Astrocyte of the spinal cord (primary cell): ENCODE measurements around the gene CACNB4.
"Not testable (repeated sequence)": the region's sequence is repeated elsewhere in the genome, so short reads cannot be mapped to it uniquely, and the experiment has no call there.

Source experiments
- DNase-seq: peaks from one replicate; pipeline ENCODE4 v3.0.0; 2011; ENCODE audit warnings: low read depth, low spot score
- H3K4me3 ChIP-seq: 2 replicates; pipeline ENCODE4 v1.5.1; 2011; ENCODE audit warnings: low read depth, mild to moderate bottlenecking, low read length, moderate library complexity
- CTCF ChIP-seq: IDR thresholded peaks from 2 replicates; pipeline ENCODE4 v1.5.1; 2012; ENCODE audit warnings: low read depth, mild to moderate bottlenecking, low read length, inconsistent platforms
- in situ Hi-C: cut with HindIII; loops from 2 replicates; pipeline ENCODE4 v1.10.0; 2017; ENCODE audit warnings: low sequenced_read_pairs

CACNB4 gene

GRCh38 chr2:151945186-151945585 is 153.7 kb downstream of the CACNB4 start:
- H3K4me3 ChIP-seq = no peak overlapping the region
- no peak for DNase-seq
- TF ChIP-seq CTCF = no peak
- in situ Hi-C loops = no loop called here

- no peak for TF ChIP-seq CTCF
- no peak overlapping the region for H3K4me3 ChIP-seq
- no peak for DNase-seq
- in situ Hi-C loops = no loop called here
Observed at GRCh38 chr2:151943461-151943860, 155.4 kb downstream of the CACNB4 start.

- DNase-seq, in situ Hi-C loops, H3K4me3 ChIP-seq: not testable (repeated sequence)
Observed at GRCh38 chr2:151942540-151943205, 156.2 kb downstream of the CACNB4 start.

- in situ Hi-C loops = no loop called here
- TF ChIP-seq CTCF = no peak
- no peak for DNase-seq
- H3K4me3 ChIP-seq = no peak overlapping the region
Observed at GRCh38 chr2:151937966-151938365, 160.9 kb downstream of the CACNB4 start.

- no peak for TF ChIP-seq CTCF
- DNase-seq = no peak
- in situ Hi-C loops = no loop called here
- no peak overlapping the region for H3K4me3 ChIP-seq
Observed at GRCh38 chr2:151936626-151937025, 162.2 kb downstream of the CACNB4 start.

GRCh38 chr2:151933266-151933804 is 165.5 kb downstream of the CACNB4 start:
- no peak overlapping the region for H3K4me3 ChIP-seq
- DNase-seq = no peak
- no peak for TF ChIP-seq CTCF
- in situ Hi-C loops = no loop called here

- DNase-seq = no peak
- in situ Hi-C loops = no loop called here
- TF ChIP-seq CTCF = no peak
- no peak overlapping the region for H3K4me3 ChIP-seq
Observed at GRCh38 chr2:151931756-151932155, 167.1 kb downstream of the CACNB4 start.
